Measurements from ENCODE around the gene CD180. TPM values are rescaled to one million over a fixed set of nuclear protein-coding genes. Genes with fewer than 3 reads are reported as not detected.

The CD180 gene
- total and polyA plus RNA-seq, 3 donors from 2014 or later = 0.08 to 1.1 (median 0.37) TPM

DNA sequence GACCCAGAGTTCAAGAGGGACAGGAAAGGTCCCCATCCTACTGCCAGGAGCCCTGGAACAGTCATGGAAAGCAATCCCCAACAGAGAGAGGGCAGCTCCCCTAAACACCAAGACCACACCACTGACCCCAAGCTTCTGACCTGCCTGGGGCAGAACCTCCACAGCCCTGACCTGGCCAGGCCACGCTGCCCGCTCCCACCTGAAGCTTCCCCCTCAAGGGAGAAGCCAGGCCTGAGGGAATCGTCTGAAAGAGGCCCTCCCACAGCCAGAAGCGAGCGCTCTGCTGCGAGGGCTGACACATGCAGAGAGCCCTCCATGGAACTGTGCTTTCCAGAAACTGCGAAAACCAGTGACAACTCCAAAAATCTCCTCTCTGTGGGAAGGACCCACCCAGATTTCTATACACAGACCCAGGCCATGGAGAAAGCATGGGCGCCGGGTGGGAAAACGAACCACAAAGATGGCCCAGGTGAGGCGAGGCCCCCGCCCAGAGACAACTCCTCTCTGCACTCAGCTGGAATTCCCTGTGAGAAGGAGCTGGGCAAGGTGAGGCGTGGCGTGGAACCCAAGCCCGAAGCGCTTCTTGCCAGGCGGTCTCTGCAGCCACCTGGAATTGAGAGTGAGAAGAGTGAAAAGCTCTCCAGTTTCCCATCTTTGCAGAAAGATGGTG lies 31.6 kb downstream of the CD180 start:
- no peaks in the 10 kb centered on the region for H3K36me3 ChIP-seq (ENCODE audit: low read depth, missing control alignments)

DNA sequence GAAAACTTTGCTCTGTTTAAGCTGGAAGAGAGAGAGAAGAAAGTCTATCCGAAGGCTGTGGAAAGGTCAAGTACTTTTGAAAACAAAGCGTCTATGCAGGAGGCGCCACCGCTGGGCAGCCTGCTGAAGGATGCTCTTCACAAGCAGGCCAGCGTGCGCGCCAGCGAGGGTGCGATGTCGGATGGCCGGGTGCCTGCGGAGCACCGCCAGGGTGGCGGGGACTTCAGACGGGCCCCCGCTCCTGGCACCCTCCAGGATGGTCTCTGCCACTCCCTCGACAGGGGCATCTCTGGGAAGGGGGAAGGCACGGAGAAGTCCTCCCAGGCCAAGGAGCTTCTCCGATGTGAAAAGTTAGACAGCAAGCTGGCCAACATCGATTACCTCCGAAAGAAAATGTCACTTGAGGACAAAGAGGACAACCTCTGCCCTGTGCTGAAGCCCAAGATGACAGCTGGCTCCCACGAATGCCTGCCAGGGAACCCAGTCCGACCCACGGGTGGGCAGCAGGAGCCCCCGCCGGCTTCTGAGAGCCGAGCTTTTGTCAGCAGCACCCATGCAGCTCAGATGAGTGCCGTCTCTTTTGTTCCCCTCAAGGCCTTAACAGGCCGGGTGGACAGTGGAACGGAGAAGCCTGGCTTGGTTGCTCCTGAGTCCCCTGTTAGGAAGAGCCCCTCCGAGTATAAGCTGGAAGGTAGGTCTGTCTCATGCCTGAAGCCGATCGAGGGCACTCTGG lies 32.6 kb downstream of the CD180 start:
- no peaks in the 10 kb centered on the region for H3K9me3 ChIP-seq
- no peak for DNase-seq
- H3K36me3 ChIP-seq (ENCODE audit: low read depth, missing control alignments) = no peaks in the 10 kb centered on the region
- TF ChIP-seq POLR2A (IDR thresholded peaks at IDR 0.05) = no peak
- TF ChIP-seq, protein P1, sequence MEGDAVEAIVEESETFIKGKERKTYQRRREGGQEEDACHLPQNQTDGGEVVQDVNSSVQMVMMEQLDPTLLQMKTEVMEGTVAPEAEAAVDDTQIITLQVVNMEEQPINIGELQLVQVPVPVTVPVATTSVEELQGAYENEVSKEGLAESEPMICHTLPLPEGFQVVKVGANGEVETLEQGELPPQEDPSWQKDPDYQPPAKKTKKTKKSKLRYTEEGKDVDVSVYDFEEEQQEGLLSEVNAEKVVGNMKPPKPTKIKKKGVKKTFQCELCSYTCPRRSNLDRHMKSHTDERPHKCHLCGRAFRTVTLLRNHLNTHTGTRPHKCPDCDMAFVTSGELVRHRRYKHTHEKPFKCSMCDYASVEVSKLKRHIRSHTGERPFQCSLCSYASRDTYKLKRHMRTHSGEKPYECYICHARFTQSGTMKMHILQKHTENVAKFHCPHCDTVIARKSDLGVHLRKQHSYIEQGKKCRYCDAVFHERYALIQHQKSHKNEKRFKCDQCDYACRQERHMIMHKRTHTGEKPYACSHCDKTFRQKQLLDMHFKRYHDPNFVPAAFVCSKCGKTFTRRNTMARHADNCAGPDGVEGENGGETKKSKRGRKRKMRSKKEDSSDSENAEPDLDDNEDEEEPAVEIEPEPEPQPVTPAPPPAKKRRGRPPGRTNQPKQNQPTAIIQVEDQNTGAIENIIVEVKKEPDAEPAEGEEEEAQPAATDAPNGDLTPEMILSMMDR (IDR thresholded peaks at IDR 0.05) = no peak
- no peak overlapping the region for H3K4me3 ChIP-seq
- 74 to 86% methylated on average over 19 to 33 of the region's 33 CpGs for WGBS, 2 donors
- intact Hi-C loops (cut with DNase I; ENCODE audit: low total_unique reads) = no loop called here
- peaks cover 8% of the 10 kb centered on the region for H3K4me1 ChIP-seq
- H3K27me3 ChIP-seq = no peaks in the 10 kb centered on the region
- no peak overlapping the region for H3K27ac ChIP-seq

More for the DNA sequence above, 31.6 kb downstream of the CD180 start:
- no peaks in the 10 kb centered on the region for H3K9me3 ChIP-seq
- no peak overlapping the region for H3K27ac ChIP-seq
- TF ChIP-seq, protein P1 (IDR thresholded peaks at IDR 0.05) = no peak
- TF ChIP-seq POLR2A (IDR thresholded peaks at IDR 0.05) = no peak
- no peaks in the 10 kb centered on the region for H3K27me3 ChIP-seq
- peaks cover 8% of the 10 kb centered on the region for H3K4me1 ChIP-seq
- H3K4me3 ChIP-seq = no peak overlapping the region
- intact Hi-C loops (cut with DNase I; ENCODE audit: low total_unique reads) = no loop called here
- no peak for DNase-seq
- 83 to 88% methylated on average over 10 to 17 of the region's 17 CpGs for WGBS, 2 donors

DNA sequence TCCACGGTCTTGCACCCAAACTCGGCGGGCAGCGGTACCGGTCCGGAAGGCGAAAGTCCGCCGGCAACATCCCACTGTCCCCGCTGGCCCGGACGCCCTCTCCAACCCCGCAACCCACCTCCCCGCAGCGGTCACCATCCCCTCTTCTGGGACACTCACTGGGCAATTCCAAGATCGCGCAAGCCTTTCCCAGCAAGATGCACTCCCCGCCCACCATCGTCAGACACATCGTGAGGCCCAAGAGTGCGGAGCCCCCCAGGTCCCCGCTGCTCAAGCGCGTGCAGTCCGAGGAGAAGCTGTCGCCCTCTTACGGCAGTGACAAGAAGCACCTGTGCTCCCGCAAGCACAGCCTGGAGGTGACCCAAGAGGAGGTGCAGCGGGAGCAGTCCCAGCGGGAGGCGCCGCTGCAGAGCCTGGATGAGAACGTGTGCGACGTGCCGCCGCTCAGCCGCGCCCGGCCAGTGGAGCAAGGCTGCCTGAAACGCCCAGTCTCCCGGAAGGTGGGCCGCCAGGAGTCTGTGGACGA lies 33.3 kb downstream of the CD180 start:
- Histone ChIP-seq H3K27me3 (no peaks in the 10 kb centered on the region), H3K27ac (no peak overlapping the region), H3K36me3 (ENCODE audit: low read depth, missing control alignments) (no peaks in the 10 kb centered on the region), H3K4me3 (no peak overlapping the region), H3K9me3 (no peaks in the 10 kb centered on the region), H3K4me1 (peaks cover 8% of the 10 kb centered on the region)
- intact Hi-C loops (cut with DNase I; ENCODE audit: low total_unique reads) = no loop called here
- no peak for TF ChIP-seq POLR2A (IDR thresholded peaks at IDR 0.05)
- TF ChIP-seq, protein P1 (IDR thresholded peaks at IDR 0.05) = no peak
- no peak for DNase-seq
- WGBS, 2 donors = 44 to 79% methylated on average over 19 to 44 of the region's 44 CpGs

DNA sequence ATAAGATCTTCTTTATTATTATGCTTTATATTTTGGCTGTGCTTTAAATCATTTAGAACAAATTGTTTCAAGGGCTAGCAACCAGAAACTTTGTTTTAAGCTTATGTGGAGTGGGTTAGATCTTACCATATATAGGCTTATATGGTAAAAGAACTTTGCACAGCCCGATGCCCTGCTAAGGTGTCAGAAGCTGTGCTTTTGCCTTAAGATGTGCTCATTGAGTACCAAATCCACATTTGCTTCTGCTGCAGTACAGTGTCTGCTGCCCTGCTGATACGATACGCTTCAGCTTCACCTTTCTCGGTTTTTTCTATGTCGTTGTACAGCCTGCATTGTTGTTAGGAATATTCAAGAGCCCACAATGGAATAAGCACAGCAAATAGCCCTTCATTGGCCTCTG lies 34.8 kb downstream of the CD180 start:
- intact Hi-C loops (cut with DNase I; ENCODE audit: low total_unique reads) = no loop called here
- 93 to 95% methylated on average over 5 of the region's 5 CpGs for WGBS, 2 donors
- no peak for DNase-seq
- TF ChIP-seq POLR2A (IDR thresholded peaks at IDR 0.05) = no peak
- TF ChIP-seq, protein P1 (IDR thresholded peaks at IDR 0.05) = no peak
- H3K27me3 ChIP-seq = no peaks in the 10 kb centered on the region
- H3K27ac ChIP-seq = no peak overlapping the region
- H3K4me3 ChIP-seq = no peak overlapping the region
- H3K36me3 ChIP-seq (ENCODE audit: low read depth, missing control alignments) = no peaks in the 10 kb centered on the region
- H3K9me3 ChIP-seq = no peaks in the 10 kb centered on the region
- peaks cover 6% of the 10 kb centered on the region for H3K4me1 ChIP-seq
